Right lobe of liver (tissue), 6 donors: ENCODE data around the gene PPM1K. TPM values are rescaled to one million over a fixed set of nuclear protein-coding genes. Genes with fewer than 3 reads are reported as not detected.

Source experiments
- ATAC-seq, 4 donors: fragments of 200-7000 bp; cut with Tn5 transposase; one replicate each; pipeline ENCODE4 v1.9.1; 2020; ENCODE audit warnings: mild to moderate bottlenecking in 4 of 4, moderate library complexity in 4 of 4
- DNase-seq, 3 donors: peaks; one replicate each; pipeline ENCODE4 v3.0.0-alpha.2; 2020
- H3K27ac ChIP-seq, 3 donors: fragments of 200-600 bp; one replicate each; pipeline ENCODE4 v1.8.0; 2022
- H3K27me3 ChIP-seq, 2 donors: fragments of 200-600 bp; one replicate each; pipeline ENCODE4 v1.8.0; 2022
- H3K36me3 ChIP-seq, 4 donors: fragments of 200-600 bp; sonication (generic) in 1 of 4; one replicate each; pipeline versions ENCODE4 v1.5.1 to v1.8.0; 2017 to 2022; ENCODE audit warnings: control low read depth in 1 of 4
- H3K4me1 ChIP-seq, 4 donors: fragments of 200-600 bp; sonication (generic) in 1 of 4; one replicate each; pipeline versions ENCODE4 v1.5.1 to v1.8.0; 2017 to 2022; ENCODE audit warnings: control low read depth in 1 of 4
- H3K4me3 ChIP-seq, 3 donors: fragments of 200-600 bp; one replicate each; pipeline ENCODE4 v1.8.0; 2022
- H3K9me3 ChIP-seq, 4 donors: fragments of 200-600 bp; sonication (generic) in 1 of 4; one replicate each; pipeline versions ENCODE4 v1.5.1 to v1.8.0; 2017 to 2022; ENCODE audit warnings: control low read depth in 1 of 4
- POLR2A ChIP-seq: fragments of 450-650 bp; IDR thresholded peaks from one replicate; pipeline ENCODE4 v1.6.1; 2017; ENCODE audit warnings: antibody characterized with exemption, mild to moderate bottlenecking
- WGBS: methylation state at CpG from one replicate; pipeline ENCODE4 v1.1.6; 2018; ENCODE audit warnings: low coverage, low lambda C conversion rate; ENCODE audit not compliant: insufficient coverage; ENCODE audit errors: missing lambda C conversion rate; 5-methylcytosine and 5-hydroxymethylcytosine counted together
- intact Hi-C, 2 donors: fragments of 100-400 bp; cut with DNase I; formaldehyde crosslinking; loops; one replicate each; pipeline versions ENCODE4 v1.11.2 to v1.14.1; 2022
- small RNA-seq, 2 experiments: library from RNA; depleted of rRNA; stranded (forward); fragments of <200 nt; gene quantifications; one replicate each; pipeline ENCODE3, GENCODE V24; 2016
- total RNA-seq, 6 experiments: library from RNA; depleted of rRNA in 2 of 6; stranded (reverse); fragments of >200 nt in 2 of 6; fragmentation: NEBNext Ultra II Directional in 3 of 6; extraction: Animal tissue kit (Norgen Biotek cat#: 25700) in 3 of 6; gene quantifications; one replicate each; pipeline versions ENCODE4 v1.1.0 to v1.2.4, GENCODE V29; 2016 to 2023
- TF ChIP-seq, protein P1 (sequence below), 4 donors: fragments of 200-600 bp in 3 of 4; fragments of 450-650 bp in 1 of 4; IDR thresholded peaks; one replicate each; pipeline versions ENCODE4 v1.5.1 to v1.8.0; 2016 to 2022; ENCODE audit warnings: antibody characterized with exemption in 4 of 4, mild to moderate bottlenecking in 2 of 4
- donor health status: DM: no; HTN: yes; CAD: no.
- donor health status: DM: no; HTN: no; CAD: no.
- donor health status: DM: no; HTN: no; CAD: no.
- donor health status: DM: no; HTN: yes; CAD: no.
- donor health status: DM: no; HTN: yes; CAD: no.

The PPM1K gene
- total RNA-seq, 6 experiments from 2014 or later: 3.8 to 15.7 (median 7.9) TPM

GRCh38 chr4:88215351-88215750 is 69.0 kb downstream of the PPM1K start:
- no peak overlapping the region for H3K27ac ChIP-seq
- WGBS: 53% methylated on average over 2 of the region's 2 CpGs
- H3K4me1 ChIP-seq: peaks cover 0 to 10% (median 2%) of the 10 kb centered on the region in 4 donors
- H3K9me3 ChIP-seq: no peaks in the 10 kb centered on the region
- intact Hi-C loops: loop anchor here in 1 of 2 donors (10.0 kb wide), 1 partner anchor 161 kb away; no protein-coding TSS in a partner anchor
- ATAC-seq: no peak
- no peaks in the 10 kb centered on the region for H3K36me3 ChIP-seq
- no peak overlapping the region for H3K4me3 ChIP-seq
- H3K27me3 ChIP-seq: no peaks in the 10 kb centered on the region
- TF ChIP-seq, protein P1, sequence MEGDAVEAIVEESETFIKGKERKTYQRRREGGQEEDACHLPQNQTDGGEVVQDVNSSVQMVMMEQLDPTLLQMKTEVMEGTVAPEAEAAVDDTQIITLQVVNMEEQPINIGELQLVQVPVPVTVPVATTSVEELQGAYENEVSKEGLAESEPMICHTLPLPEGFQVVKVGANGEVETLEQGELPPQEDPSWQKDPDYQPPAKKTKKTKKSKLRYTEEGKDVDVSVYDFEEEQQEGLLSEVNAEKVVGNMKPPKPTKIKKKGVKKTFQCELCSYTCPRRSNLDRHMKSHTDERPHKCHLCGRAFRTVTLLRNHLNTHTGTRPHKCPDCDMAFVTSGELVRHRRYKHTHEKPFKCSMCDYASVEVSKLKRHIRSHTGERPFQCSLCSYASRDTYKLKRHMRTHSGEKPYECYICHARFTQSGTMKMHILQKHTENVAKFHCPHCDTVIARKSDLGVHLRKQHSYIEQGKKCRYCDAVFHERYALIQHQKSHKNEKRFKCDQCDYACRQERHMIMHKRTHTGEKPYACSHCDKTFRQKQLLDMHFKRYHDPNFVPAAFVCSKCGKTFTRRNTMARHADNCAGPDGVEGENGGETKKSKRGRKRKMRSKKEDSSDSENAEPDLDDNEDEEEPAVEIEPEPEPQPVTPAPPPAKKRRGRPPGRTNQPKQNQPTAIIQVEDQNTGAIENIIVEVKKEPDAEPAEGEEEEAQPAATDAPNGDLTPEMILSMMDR (IDR thresholded peaks at IDR 0.05): no peak
- TF ChIP-seq POLR2A: no peak
- no peak for DNase-seq

DNA sequence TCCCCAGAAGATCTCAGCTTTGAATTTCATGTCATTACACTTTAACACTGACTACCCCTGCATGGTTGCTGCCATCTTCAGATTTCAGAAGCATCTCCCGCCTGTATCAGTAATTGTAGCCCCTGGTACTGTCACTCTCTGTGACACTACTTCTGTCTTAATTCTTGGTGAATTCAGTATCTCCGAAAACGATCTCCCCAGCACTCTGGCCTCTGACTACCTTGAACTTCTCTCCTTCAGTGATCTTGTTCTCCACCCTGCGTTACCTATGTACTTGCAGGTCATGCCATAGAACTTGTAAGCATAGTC is 72.2 kb downstream of the PPM1K start:
- peaks cover 0 to 10% (median 2%) of the 10 kb centered on the region in 4 donors for H3K4me1 ChIP-seq
- H3K4me3 ChIP-seq: no peak overlapping the region
- TF ChIP-seq, protein P1 (IDR thresholded peaks at IDR 0.05): no peak
- TF ChIP-seq POLR2A: no peak
- intact Hi-C loops: loop anchor here in 1 of 2 donors (10.0 kb wide), 1 partner anchor 157 kb away; no protein-coding TSS in a partner anchor
- H3K27ac ChIP-seq: no peak overlapping the region
- H3K36me3 ChIP-seq: no peaks in the 10 kb centered on the region
- no peak for DNase-seq
- WGBS: 35% methylated on average over 4 of the region's 4 CpGs
- no peaks in the 10 kb centered on the region for H3K27me3 ChIP-seq
- no peaks in the 10 kb centered on the region for H3K9me3 ChIP-seq
- no peak for ATAC-seq

DNA sequence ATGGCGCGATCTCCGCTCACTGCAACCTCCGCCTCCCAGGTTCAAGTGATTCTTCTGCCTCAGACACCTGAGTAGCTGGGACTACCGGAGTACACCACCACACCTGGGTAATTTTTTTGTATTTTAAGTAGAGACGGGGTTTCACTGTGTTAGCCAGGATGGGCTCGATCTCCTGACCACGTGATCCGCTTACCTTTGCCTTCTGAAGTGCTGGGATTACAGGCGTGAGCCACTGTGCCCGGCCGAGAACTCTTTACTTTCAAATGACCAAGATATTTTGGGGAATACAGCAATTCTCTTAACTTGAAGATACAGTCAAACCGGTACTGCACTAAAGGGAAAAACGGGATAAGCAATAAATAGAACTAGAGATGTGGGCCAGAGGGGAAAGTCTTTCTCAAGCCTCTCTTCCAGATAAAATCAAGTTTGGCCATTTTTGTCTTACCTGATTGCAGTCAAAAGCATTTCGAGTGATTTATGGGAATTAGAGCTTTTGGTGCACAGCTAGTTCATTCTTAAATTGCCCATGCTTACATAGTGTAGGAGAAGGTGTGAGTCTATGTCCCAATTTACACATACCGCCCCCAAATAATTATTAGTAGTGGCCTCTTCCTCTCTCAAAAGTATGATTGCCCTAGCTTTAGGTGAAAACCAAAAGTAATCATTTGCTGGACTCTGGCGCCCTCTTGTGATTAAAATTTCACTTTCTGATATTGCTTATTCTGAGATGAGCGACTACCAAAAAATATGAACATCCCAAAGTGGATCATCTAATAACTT is 72.7 kb downstream of the PPM1K start:
- ATAC-seq: peak; percentile 75 to 87 (median 83)
- WGBS: 42% methylated on average over 18 of the region's 18 CpGs
- no peaks in the 10 kb centered on the region for H3K27me3 ChIP-seq
- H3K36me3 ChIP-seq: no peaks in the 10 kb centered on the region
- intact Hi-C loops: loop anchor here in 1 of 2 donors (10.0 kb wide), 1 partner anchor 157 kb away; no protein-coding TSS in a partner anchor
- H3K27ac ChIP-seq: no peak overlapping the region
- no peak overlapping the region for H3K4me3 ChIP-seq
- H3K9me3 ChIP-seq: no peaks in the 10 kb centered on the region
- TF ChIP-seq POLR2A: no peak
- TF ChIP-seq, protein P1 (IDR thresholded peaks at IDR 0.05): peak; percentile 69 to 94 (median 71)
- peak in 1 of 3 donors; percentile 54 for DNase-seq
- H3K4me1 ChIP-seq: peaks cover 0 to 6% (median 2%) of the 10 kb centered on the region in 4 donors

DNA sequence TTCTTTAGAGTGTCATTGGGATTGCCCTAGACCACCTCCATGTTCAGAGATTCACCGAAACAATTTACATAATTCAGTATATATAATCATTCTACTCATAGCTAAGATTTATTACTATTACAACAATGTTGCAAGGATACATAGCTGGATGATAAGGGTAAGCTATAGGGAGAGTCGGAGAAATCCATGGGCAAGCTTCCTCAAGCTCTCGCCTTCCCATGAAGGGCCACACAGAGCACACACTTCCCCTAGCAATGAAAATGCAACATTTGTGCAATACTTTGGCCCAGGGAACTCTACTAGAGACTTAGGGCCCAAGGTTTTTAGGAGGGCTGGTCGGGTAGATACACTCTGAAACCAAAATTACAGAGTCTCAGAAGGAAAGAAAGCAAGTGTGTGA is 76.2 kb downstream of the PPM1K start:
- Histone ChIP-seq H3K27me3 (no peaks in the 10 kb centered on the region), H3K9me3 (no peaks in the 10 kb centered on the region), H3K4me3 (no peak overlapping the region), H3K36me3 (no peaks in the 10 kb centered on the region), H3K27ac (no peak overlapping the region), H3K4me1 (no peaks in the 10 kb centered on the region)
- TF ChIP-seq POLR2A: no peak
- TF ChIP-seq, protein P1 (IDR thresholded peaks at IDR 0.05): no peak
- ATAC-seq: no peak
- DNase-seq: no peak
- whole genome bisulfite sequencing: 66% methylated on average over 3 of the region's 4 CpGs
- intact Hi-C loops: no loop called here

Small RNA genes lying within 50 kb of the gene (small RNA-seq; reads per million reads assigned to genes)
- 0 reads per million in 2 experiments for gene RF00019
- 0 reads per million in 2 experiments for gene RNU6-1298P

Other genes starting within 250 kb of the PPM1K start
- 10 to 100 TPM in 2 of 6 experiments, 1 to 10 TPM in 4; 6.4 to 11.4 (median 8.1) TPM for gene ABCG2, start 125.9 kb downstream of the PPM1K start, total RNA-seq
- 1 to 10 TPM; 1.7 to 4.2 (median 3.6) TPM for gene HERC6, start 94.3 kb upstream of the PPM1K start, total RNA-seq
- gene HERC5, start 172.6 kb upstream of the PPM1K start, total RNA-seq: 1 to 10 TPM; 1.5 to 5.8 (median 1.8) TPM
- 10 to 100 TPM; 32.2 to 53.8 (median 44.7) TPM for gene PYURF, start 239.2 kb upstream of the PPM1K start, total RNA-seq